ENCODE measurements around the gene ABHD14A.

The ABHD14A gene

GRCh38 chr3:52021489-52022268 is 46.8 kb downstream of the ABHD14A start:
- no peak for DNase-seq

GRCh38 chr3:52022323-52023100 is 47.6 kb downstream of the ABHD14A start:
- no peak for DNase-seq

- DNase-seq = no peak
Observed at GRCh38 chr3:52023101-52023770, 48.4 kb downstream of the ABHD14A start.

- DNase-seq = no peak
Observed at GRCh38 chr3:52023860-52024764, 49.2 kb downstream of the ABHD14A start.

GRCh38 chr3:52024765-52025452 is 50.0 kb downstream of the ABHD14A start:
- no peak for DNase-seq

GRCh38 chr3:52025453-52025852 is 50.6 kb downstream of the ABHD14A start:
- no peak for DNase-seq

- DNase-seq = no peak
Observed at GRCh38 chr3:52026041-52026440, 51.2 kb downstream of the ABHD14A start.

GRCh38 chr3:52028572-52028971 is 53.7 kb downstream of the ABHD14A start:
- DNase-seq = no peak

GRCh38 chr3:52029053-52029452 is 54.2 kb downstream of the ABHD14A start:
- DNase-seq = peak; percentile 38

GRCh38 chr3:52029535-52029934 is 54.7 kb downstream of the ABHD14A start:
- DNase-seq = no peak

All from hematopoietic multipotent progenitor cell treated with erythropoietin and hydrocortisone succinate and interleukin-3 and kit ligand, for 8 days (in vitro differentiated cells).